ENCODE data around the gene NHS.

NHS gene

GRCh38 chrX:17472424-17472823 is 97.4 kb downstream of the NHS start:
- H3K4me1 Mint-ChIP-seq (ENCODE audit: low read depth): no peaks in the 10 kb centered on the region
- peaks cover 10% of the 10 kb centered on the region for H3K27me3 Mint-ChIP-seq
- no peaks in the 10 kb centered on the region for H3K36me3 Mint-ChIP-seq (ENCODE audit: low read depth)
- intact Hi-C loops (cut with micrococcal nuclease): no loop called here
- H3K9me3 Mint-ChIP-seq: no peaks in the 10 kb centered on the region
- H3K4me3 Mint-ChIP-seq: no peak overlapping the region
- no peak overlapping the region for H3K27ac Mint-ChIP-seq

GRCh38 chrX:17473021-17473420 is 98.0 kb downstream of the NHS start:
- Mint-ChIP-seq H3K36me3 (ENCODE audit: low read depth) (no peaks in the 10 kb centered on the region), H3K4me1 (ENCODE audit: low read depth) (no peaks in the 10 kb centered on the region), H3K4me3 (no peak overlapping the region), H3K9me3 (no peaks in the 10 kb centered on the region), H3K27ac (no peak overlapping the region), H3K27me3 (peaks cover 9% of the 10 kb centered on the region)
- intact Hi-C loops (cut with micrococcal nuclease): no loop called here

GRCh38 chrX:17474892-17475291 is 99.9 kb downstream of the NHS start:
- no peaks in the 10 kb centered on the region for H3K4me1 Mint-ChIP-seq (ENCODE audit: low read depth)
- no peak overlapping the region for H3K4me3 Mint-ChIP-seq
- no peak overlapping the region for H3K27ac Mint-ChIP-seq
- H3K27me3 Mint-ChIP-seq: peaks cover 8% of the 10 kb centered on the region
- intact Hi-C loops (cut with micrococcal nuclease): no loop called here
- H3K36me3 Mint-ChIP-seq (ENCODE audit: low read depth): no peaks in the 10 kb centered on the region
- H3K9me3 Mint-ChIP-seq: no peaks in the 10 kb centered on the region

- Mint-ChIP-seq H3K4me1 (ENCODE audit: low read depth) (no peaks in the 10 kb centered on the region), H3K27ac (no peak overlapping the region), H3K9me3 (no peaks in the 10 kb centered on the region), H3K4me3 (no peak overlapping the region), H3K36me3 (ENCODE audit: low read depth) (no peaks in the 10 kb centered on the region), H3K27me3 (peaks cover 8% of the 10 kb centered on the region)
- intact Hi-C loops (cut with micrococcal nuclease): no loop called here
Measured at GRCh38 chrX:17475449-17476217, 100.6 kb downstream of the NHS start.

- intact Hi-C loops (cut with micrococcal nuclease): no loop called here
Measured at GRCh38 chrX:17476411-17476810, 101.4 kb downstream of the NHS start.

GRCh38 chrX:17481086-17481485 is 106.1 kb downstream of the NHS start:
- peaks cover 7% of the 10 kb centered on the region for H3K27me3 Mint-ChIP-seq
- H3K4me3 Mint-ChIP-seq: no peak overlapping the region
- intact Hi-C loops (cut with micrococcal nuclease): no loop called here
- H3K9me3 Mint-ChIP-seq: no peaks in the 10 kb centered on the region
- no peaks in the 10 kb centered on the region for H3K36me3 Mint-ChIP-seq (ENCODE audit: low read depth)
- H3K4me1 Mint-ChIP-seq (ENCODE audit: low read depth): no peaks in the 10 kb centered on the region
- no peak overlapping the region for H3K27ac Mint-ChIP-seq

More at GRCh38 chrX:17476411-17476810, 101.4 kb downstream of the NHS start:
- H3K4me1 Mint-ChIP-seq (ENCODE audit: low read depth): no peaks in the 10 kb centered on the region
- H3K4me3 Mint-ChIP-seq: no peak overlapping the region
- H3K27ac Mint-ChIP-seq: no peak overlapping the region
- no peaks in the 10 kb centered on the region for H3K9me3 Mint-ChIP-seq
- no peaks in the 10 kb centered on the region for H3K36me3 Mint-ChIP-seq (ENCODE audit: low read depth)
- H3K27me3 Mint-ChIP-seq: peaks cover 11% of the 10 kb centered on the region

- Mint-ChIP-seq H3K9me3 (no peaks in the 10 kb centered on the region), H3K4me3 (no peak overlapping the region), H3K4me1 (ENCODE audit: low read depth) (no peaks in the 10 kb centered on the region), H3K27me3 (peaks cover 5% of the 10 kb centered on the region), H3K36me3 (ENCODE audit: low read depth) (no peaks in the 10 kb centered on the region), H3K27ac (no peak overlapping the region)
- intact Hi-C loops (cut with micrococcal nuclease): no loop called here
Measured at GRCh38 chrX:17484592-17484991, 109.6 kb downstream of the NHS start.

- Mint-ChIP-seq H3K27me3 (peaks cover 5% of the 10 kb centered on the region), H3K27ac (no peak overlapping the region), H3K4me3 (no peak overlapping the region), H3K36me3 (ENCODE audit: low read depth) (no peaks in the 10 kb centered on the region), H3K9me3 (no peaks in the 10 kb centered on the region), H3K4me1 (ENCODE audit: low read depth) (no peaks in the 10 kb centered on the region)
- intact Hi-C loops (cut with micrococcal nuclease): no loop called here
Measured at GRCh38 chrX:17485391-17485790, 110.4 kb downstream of the NHS start.

- Mint-ChIP-seq H3K9me3 (no peaks in the 10 kb centered on the region), H3K27ac (no peak overlapping the region), H3K4me3 (no peak overlapping the region), H3K4me1 (ENCODE audit: low read depth) (no peaks in the 10 kb centered on the region), H3K27me3 (peaks cover 2% of the 10 kb centered on the region), H3K36me3 (ENCODE audit: low read depth) (no peaks in the 10 kb centered on the region)
- intact Hi-C loops (cut with micrococcal nuclease): no loop called here
Measured at GRCh38 chrX:17488036-17488435, 113.0 kb downstream of the NHS start.

- no peaks in the 10 kb centered on the region for H3K36me3 Mint-ChIP-seq (ENCODE audit: low read depth)
- no peaks in the 10 kb centered on the region for H3K9me3 Mint-ChIP-seq
- peaks cover 12% of the 10 kb centered on the region for H3K27me3 Mint-ChIP-seq
- H3K27ac Mint-ChIP-seq: no peak overlapping the region
- no peak overlapping the region for H3K4me3 Mint-ChIP-seq
- no peaks in the 10 kb centered on the region for H3K4me1 Mint-ChIP-seq (ENCODE audit: low read depth)
- intact Hi-C loops (cut with micrococcal nuclease): no loop called here
Measured at GRCh38 chrX:17494216-17494615, 119.2 kb downstream of the NHS start.

- Mint-ChIP-seq H3K27ac (no peak overlapping the region), H3K27me3 (peaks cover 10% of the 10 kb centered on the region), H3K9me3 (no peaks in the 10 kb centered on the region), H3K36me3 (ENCODE audit: low read depth) (no peaks in the 10 kb centered on the region), H3K4me1 (ENCODE audit: low read depth) (no peaks in the 10 kb centered on the region), H3K4me3 (no peak overlapping the region)
- intact Hi-C loops (cut with micrococcal nuclease): no loop called here
Measured at GRCh38 chrX:17495052-17495451, 120.1 kb downstream of the NHS start.

- Mint-ChIP-seq H3K4me1 (ENCODE audit: low read depth) (no peaks in the 10 kb centered on the region), H3K27ac (no peak overlapping the region), H3K4me3 (no peak overlapping the region), H3K27me3 (peaks cover 15% of the 10 kb centered on the region), H3K36me3 (ENCODE audit: low read depth) (no peaks in the 10 kb centered on the region), H3K9me3 (no peaks in the 10 kb centered on the region)
- intact Hi-C loops (cut with micrococcal nuclease): no loop called here
Measured at GRCh38 chrX:17496407-17496806, 121.4 kb downstream of the NHS start.

GRCh38 chrX:17497193-17497592 is 122.2 kb downstream of the NHS start:
- H3K27me3 Mint-ChIP-seq: peaks cover 15% of the 10 kb centered on the region
- H3K4me3 Mint-ChIP-seq: no peak overlapping the region
- H3K9me3 Mint-ChIP-seq: no peaks in the 10 kb centered on the region
- H3K36me3 Mint-ChIP-seq (ENCODE audit: low read depth): no peaks in the 10 kb centered on the region
- H3K27ac Mint-ChIP-seq: no peak overlapping the region
- H3K4me1 Mint-ChIP-seq (ENCODE audit: low read depth): no peaks in the 10 kb centered on the region
- intact Hi-C loops (cut with micrococcal nuclease): no loop called here

GRCh38 chrX:17499512-17499911 is 124.5 kb downstream of the NHS start:
- H3K27me3 Mint-ChIP-seq: peaks cover 13% of the 10 kb centered on the region
- no peaks in the 10 kb centered on the region for H3K4me1 Mint-ChIP-seq (ENCODE audit: low read depth)
- H3K4me3 Mint-ChIP-seq: no peak overlapping the region
- H3K27ac Mint-ChIP-seq: no peak overlapping the region
- no peaks in the 10 kb centered on the region for H3K9me3 Mint-ChIP-seq
- H3K36me3 Mint-ChIP-seq (ENCODE audit: low read depth): no peaks in the 10 kb centered on the region
- intact Hi-C loops (cut with micrococcal nuclease): no loop called here

GRCh38 chrX:17500145-17500579 is 125.2 kb downstream of the NHS start:
- intact Hi-C loops (cut with micrococcal nuclease): no loop called here
- no peak overlapping the region for H3K27ac Mint-ChIP-seq
- H3K4me3 Mint-ChIP-seq: no peak overlapping the region
- peaks cover 13% of the 10 kb centered on the region for H3K27me3 Mint-ChIP-seq
- no peaks in the 10 kb centered on the region for H3K9me3 Mint-ChIP-seq
- H3K36me3 Mint-ChIP-seq (ENCODE audit: low read depth): no peaks in the 10 kb centered on the region
- H3K4me1 Mint-ChIP-seq (ENCODE audit: low read depth): no peaks in the 10 kb centered on the region

Measured in dendritic cell treated with granulocyte-macrophage colony-stimulating factor and Interleukin-4, amounts not matched to agents 40 ng/mL and 50 ng/mL, for 4 days (primary cell).